ENCODE measurements around the gene NOS1AP.

- TF ChIP-seq CTCF (conservative IDR thresholded peaks at IDR 0.05 in 1 of 2, IDR thresholded peaks at IDR 0.05 in 1 of 2; ENCODE audit: extremely low read depth in 1 of 2, insufficient read depth in 1 of 2, low read depth in 1 of 2, low read length in 2 of 2) (no peak), EZH2 (IDR thresholded peaks at IDR 0.05; ENCODE audit: borderline replicate concordance, low read length) (no peak)
Measured at GRCh38 chr1:162023181-162023546, 46.3 kb upstream of the NOS1AP start.
